Measurements from ENCODE around the gene PLOD2. TPM values are rescaled to one million over a fixed set of nuclear protein-coding genes. Genes with fewer than 3 reads are reported as not detected.

PLOD2 gene
- total and polyA plus RNA-seq, 2 donors from 2014 or later, result 21.3 to 66.0 TPM

GRCh38 chr3:146019508-146019907 is 141.5 kb downstream of the PLOD2 start:
- DNase-seq (no peak), FAIRE-seq (no peak)
- Histone ChIP-seq H3K27ac (ENCODE audit: low read depth in 2 of 2, low read length in 2 of 2) (no peak overlapping the region), H3K36me3 (ENCODE audit: control insufficient read depth in 2 of 3, insufficient read depth in 3 of 3, low read length in 3 of 3) (no peaks in the 10 kb centered on the region), H3K27me3 (ENCODE audit: control insufficient read depth, insufficient read depth, low read length) (no peaks in the 10 kb centered on the region), H3K4me3 (ENCODE audit: low read length in 3 of 3) (no peak overlapping the region), H3K9me3 (ENCODE audit: control insufficient read depth in 2 of 3, insufficient read depth in 1 of 3, low read length in 3 of 3) (no peaks in the 10 kb centered on the region), H3K4me1 (ENCODE audit: control insufficient read depth in 2 of 3, insufficient read depth in 2 of 3, low read depth in 1 of 3, low read length in 3 of 3) (no peaks in the 10 kb centered on the region), H3K9ac (ENCODE audit: low read length in 3 of 3) (no peak overlapping the region)
- TF ChIP-seq, protein P1, sequence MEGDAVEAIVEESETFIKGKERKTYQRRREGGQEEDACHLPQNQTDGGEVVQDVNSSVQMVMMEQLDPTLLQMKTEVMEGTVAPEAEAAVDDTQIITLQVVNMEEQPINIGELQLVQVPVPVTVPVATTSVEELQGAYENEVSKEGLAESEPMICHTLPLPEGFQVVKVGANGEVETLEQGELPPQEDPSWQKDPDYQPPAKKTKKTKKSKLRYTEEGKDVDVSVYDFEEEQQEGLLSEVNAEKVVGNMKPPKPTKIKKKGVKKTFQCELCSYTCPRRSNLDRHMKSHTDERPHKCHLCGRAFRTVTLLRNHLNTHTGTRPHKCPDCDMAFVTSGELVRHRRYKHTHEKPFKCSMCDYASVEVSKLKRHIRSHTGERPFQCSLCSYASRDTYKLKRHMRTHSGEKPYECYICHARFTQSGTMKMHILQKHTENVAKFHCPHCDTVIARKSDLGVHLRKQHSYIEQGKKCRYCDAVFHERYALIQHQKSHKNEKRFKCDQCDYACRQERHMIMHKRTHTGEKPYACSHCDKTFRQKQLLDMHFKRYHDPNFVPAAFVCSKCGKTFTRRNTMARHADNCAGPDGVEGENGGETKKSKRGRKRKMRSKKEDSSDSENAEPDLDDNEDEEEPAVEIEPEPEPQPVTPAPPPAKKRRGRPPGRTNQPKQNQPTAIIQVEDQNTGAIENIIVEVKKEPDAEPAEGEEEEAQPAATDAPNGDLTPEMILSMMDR (IDR thresholded peaks at IDR 0.05; ENCODE audit: borderline replicate concordance, extremely low read depth, insufficient read depth), result no peak
- intact Hi-C loops (cut with DNase I), result no loop called here

Other genes with a start within 250 kb of the PLOD2 start
- gene PLSCR4, start 89.9 kb upstream of the PLOD2 start, total RNA-seq, result 33.0 TPM
- 11.9 TPM for gene PLSCR4, start 89.9 kb upstream of the PLOD2 start, polyA plus RNA-seq (ENCODE audit: insufficient read depth, low read depth, low replicate concordance)

All from kidney (tissue), 14 donors.